ENCODE data around the gene SSPN. TPM values are rescaled to one million over a fixed set of nuclear protein-coding genes. Genes with fewer than 3 reads are reported as not detected.

Gene SSPN, protein sequence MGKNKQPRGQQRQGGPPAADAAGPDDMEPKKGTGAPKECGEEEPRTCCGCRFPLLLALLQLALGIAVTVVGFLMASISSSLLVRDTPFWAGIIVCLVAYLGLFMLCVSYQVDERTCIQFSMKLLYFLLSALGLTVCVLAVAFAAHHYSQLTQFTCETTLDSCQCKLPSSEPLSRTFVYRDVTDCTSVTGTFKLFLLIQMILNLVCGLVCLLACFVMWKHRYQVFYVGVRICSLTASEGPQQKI
- 10 to 100 TPM; 35.9 to 65.4 (median 53.3) TPM for total RNA-seq

GRCh38 chr12:26195250-26195640 is at the start of gene SSPN:
TSS of gene SSPN (plus strand) at chr12:26195573. CDS start at chr12:26195673, 100 bp downstream.
- Histone ChIP-seq H3K36me3 (no peaks in the 10 kb centered on the region), H3K27ac (peak within 1 kb of the TSS; percentile 86 to 95 (median 90)), H3K27me3 (no peaks in the 10 kb centered on the region), H3K9me3 (no peaks in the 10 kb centered on the region), H3K4me3 (peak within 1 kb of the TSS; percentile 54 to 55), H3K4me1 (peaks cover 0 to 47% (median 3%) of the 10 kb centered on the region in 3 donors)
- peak; percentile 82 for ATAC-seq
- TF ChIP-seq EP300 (IDR thresholded peaks at IDR 0.05) (no peak), POLR2A (IDR thresholded peaks at IDR 0.05) (no peak), POLR2AphosphoS5 (IDR thresholded peaks at IDR 0.05) (no peak)
- TF ChIP-seq, protein P1, sequence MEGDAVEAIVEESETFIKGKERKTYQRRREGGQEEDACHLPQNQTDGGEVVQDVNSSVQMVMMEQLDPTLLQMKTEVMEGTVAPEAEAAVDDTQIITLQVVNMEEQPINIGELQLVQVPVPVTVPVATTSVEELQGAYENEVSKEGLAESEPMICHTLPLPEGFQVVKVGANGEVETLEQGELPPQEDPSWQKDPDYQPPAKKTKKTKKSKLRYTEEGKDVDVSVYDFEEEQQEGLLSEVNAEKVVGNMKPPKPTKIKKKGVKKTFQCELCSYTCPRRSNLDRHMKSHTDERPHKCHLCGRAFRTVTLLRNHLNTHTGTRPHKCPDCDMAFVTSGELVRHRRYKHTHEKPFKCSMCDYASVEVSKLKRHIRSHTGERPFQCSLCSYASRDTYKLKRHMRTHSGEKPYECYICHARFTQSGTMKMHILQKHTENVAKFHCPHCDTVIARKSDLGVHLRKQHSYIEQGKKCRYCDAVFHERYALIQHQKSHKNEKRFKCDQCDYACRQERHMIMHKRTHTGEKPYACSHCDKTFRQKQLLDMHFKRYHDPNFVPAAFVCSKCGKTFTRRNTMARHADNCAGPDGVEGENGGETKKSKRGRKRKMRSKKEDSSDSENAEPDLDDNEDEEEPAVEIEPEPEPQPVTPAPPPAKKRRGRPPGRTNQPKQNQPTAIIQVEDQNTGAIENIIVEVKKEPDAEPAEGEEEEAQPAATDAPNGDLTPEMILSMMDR (IDR thresholded peaks at IDR 0.05) = no peak
- no CpG with 5 or more reads among the region's 35 CpGs for WGBS, 2 donors (ENCODE audit: low coverage in 1 of 2)

- 84 to 92% methylated on average over 7 of the region's 7 CpGs for WGBS, 2 donors (ENCODE audit: low coverage in 1 of 2)
- no peaks in the 10 kb centered on the region for H3K27me3 ChIP-seq
- H3K4me3 ChIP-seq = no peak overlapping the region
- H3K36me3 ChIP-seq = no peaks in the 10 kb centered on the region
- no peaks in the 10 kb centered on the region for H3K9me3 ChIP-seq
- H3K4me1 ChIP-seq = peaks cover 3 to 26% (median 14%) of the 10 kb centered on the region in 3 donors
- no peak for TF ChIP-seq POLR2A (IDR thresholded peaks at IDR 0.05)
- TF ChIP-seq POLR2AphosphoS5 (IDR thresholded peaks at IDR 0.05) = no peak
- TF ChIP-seq, protein P1 (IDR thresholded peaks at IDR 0.05) = no peak
- TF ChIP-seq EP300 (IDR thresholded peaks at IDR 0.05) = no peak
- no peak overlapping the region for H3K27ac ChIP-seq
- no peak for ATAC-seq
These were observed 47.1 kb upstream of the SSPN start for GRCh38 chr12:26148291-26148690.

- ATAC-seq = no peak
- WGBS, 2 donors (ENCODE audit: low coverage in 1 of 2) = 81 to 88% methylated on average over 3 to 5 of the region's 5 CpGs
- no peak for TF ChIP-seq EP300 (IDR thresholded peaks at IDR 0.05)
- TF ChIP-seq, protein P1 (IDR thresholded peaks at IDR 0.05) = no peak
- TF ChIP-seq POLR2AphosphoS5 (IDR thresholded peaks at IDR 0.05) = no peak
- no peak for TF ChIP-seq POLR2A (IDR thresholded peaks at IDR 0.05)
- H3K27me3 ChIP-seq = no peaks in the 10 kb centered on the region
- H3K9me3 ChIP-seq = no peaks in the 10 kb centered on the region
- no peak overlapping the region for H3K4me3 ChIP-seq
- H3K36me3 ChIP-seq = no peaks in the 10 kb centered on the region
- H3K4me1 ChIP-seq = peaks cover 6 to 37% (median 14%) of the 10 kb centered on the region in 3 donors
- peak overlapping the region in 2 of 4 donors; percentile 72 to 76 for H3K27ac ChIP-seq
These were observed 45.3 kb upstream of the SSPN start for GRCh38 chr12:26149968-26150500.

DNA sequence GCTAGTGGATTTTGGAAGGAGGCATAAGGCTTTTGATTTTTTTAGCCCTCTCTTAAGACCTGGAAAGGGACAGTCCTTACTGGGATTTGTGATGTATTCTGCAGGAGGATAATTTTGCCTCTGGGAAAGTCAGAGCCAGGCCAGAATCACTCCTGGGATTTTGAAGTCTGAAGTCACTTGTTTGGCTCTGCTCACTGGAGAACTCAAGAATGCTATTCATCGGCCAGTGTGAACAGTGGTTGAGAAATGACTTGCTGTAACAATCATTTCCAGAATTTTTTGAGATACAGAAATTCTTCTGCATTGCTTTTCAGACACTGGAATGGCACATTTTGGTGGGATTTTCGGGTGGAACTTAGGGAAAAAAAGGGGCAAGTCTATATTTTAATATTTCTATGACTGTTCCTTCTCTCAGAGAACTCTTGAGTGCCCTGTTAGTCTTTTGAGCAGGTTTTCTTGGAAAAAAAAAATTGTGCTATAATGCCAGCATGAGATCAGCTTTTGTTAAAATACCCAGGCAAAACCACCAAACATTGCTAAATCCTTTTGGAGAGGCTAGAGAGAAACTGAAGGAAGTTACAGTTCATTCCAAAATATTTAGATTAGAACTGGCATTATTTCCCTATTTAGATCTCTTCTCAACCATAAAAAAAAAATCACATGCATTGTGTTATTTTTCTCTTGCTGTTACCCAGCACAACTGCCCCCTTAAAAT is 44.5 kb upstream of the SSPN start:
- H3K4me3 ChIP-seq = no peak overlapping the region
- TF ChIP-seq, protein P1 (IDR thresholded peaks at IDR 0.05) = no peak
- TF ChIP-seq POLR2AphosphoS5 (IDR thresholded peaks at IDR 0.05) (no peak), POLR2A (IDR thresholded peaks at IDR 0.05) (no peak), EP300 (IDR thresholded peaks at IDR 0.05) (no peak)
- ATAC-seq = peak; percentile 82
- H3K27ac ChIP-seq = peak overlapping the region; percentile 35 to 76 (median 70)
- H3K9me3 ChIP-seq = no peaks in the 10 kb centered on the region
- H3K27me3 ChIP-seq = no peaks in the 10 kb centered on the region
- no peaks in the 10 kb centered on the region for H3K36me3 ChIP-seq
- WGBS, 2 donors (ENCODE audit: low coverage in 1 of 2) = 12 to 21% methylated on average over 2 of the region's 2 CpGs
- H3K4me1 ChIP-seq = peaks cover 6 to 37% (median 14%) of the 10 kb centered on the region in 3 donors
